Activated CD4-positive, alpha-beta T cell treated with anti-CD3 and anti-CD28 coated beads, Interleukin-2, Interleukin-4, amounts not matched to agents 100 ng/mL and 50 ng/mL, durations not matched to agents 16 hours and 8 hours (primary cell): Measurements from ENCODE around the gene RALY.
A peak's percentile ranks its signal among the peaks of the same experiment; 100 is the strongest.

Experiments
- DNase-seq: peaks from one replicate; pipeline ENCODE4 v3.0.0-alpha.2; 2020; ENCODE audit warnings: low spot score

Gene RALY

GRCh38 chr20:33986560-33987216 is 7.0 kb upstream of the RALY start:
- no peak for DNase-seq

GRCh38 chr20:33990075-33990474 is 3.6 kb upstream of the RALY start:
- no peak for DNase-seq

- DNase-seq: no peak
Measured at GRCh38 chr20:33991502-33991901, 2.2 kb upstream of the RALY start.

GRCh38 chr20:33992145-33992922 is 1.4 kb upstream of the RALY start:
- DNase-seq: no peak

GRCh38 chr20:33992923-33993575 is 662 bp upstream of the RALY start:
- peak; percentile 99 for DNase-seq

GRCh38 chr20:33994222-33994913 is 657 bp downstream of the RALY start:
- peak; percentile 78 for DNase-seq

GRCh38 chr20:33995053-33995831 is 1.5 kb downstream of the RALY start:
- DNase-seq: no peak

- DNase-seq: no peak
Measured at GRCh38 chr20:33999025-33999649, 5.4 kb downstream of the RALY start.

- DNase-seq: no peak
Measured at GRCh38 chr20:34001378-34001777, 7.7 kb downstream of the RALY start.

- DNase-seq: no peak
Measured at GRCh38 chr20:34004227-34004626, 10.5 kb downstream of the RALY start.

- DNase-seq: no peak
Measured at GRCh38 chr20:34004790-34005457, 11.2 kb downstream of the RALY start.

GRCh38 chr20:34006619-34007018 is 12.9 kb downstream of the RALY start:
- no peak for DNase-seq

- no peak for DNase-seq
Measured at GRCh38 chr20:34008477-34008876, 14.8 kb downstream of the RALY start.

- no peak for DNase-seq
Measured at GRCh38 chr20:34010405-34010931, 16.8 kb downstream of the RALY start.

GRCh38 chr20:34011275-34011674 is 17.6 kb downstream of the RALY start:
- DNase-seq: no peak

- no peak for DNase-seq
Measured at GRCh38 chr20:34012330-34012729, 18.6 kb downstream of the RALY start.

GRCh38 chr20:34012735-34013134 is 19.0 kb downstream of the RALY start:
- no peak for DNase-seq

- DNase-seq: no peak
Measured at GRCh38 chr20:34013554-34013953, 19.8 kb downstream of the RALY start.

GRCh38 chr20:34014878-34015277 is 21.2 kb downstream of the RALY start:
- no peak for DNase-seq
